H1 (cell line): ENCODE results near the gene ITPR3. TPM values are rescaled to one million over a fixed set of nuclear protein-coding genes. Genes with fewer than 3 reads are reported as not detected.

ENCODE experiments used
- CTCF ChIA-PET: fragments of 300-600 bp; sonication (Branson Sonifier 250); formaldehyde crosslinking; loops from one replicate; lab custom pipeline; 2021; ENCODE audit not compliant: partially characterized antibody; lab: Charles Lee
- POLR2A ChIA-PET: fragments of 300-600 bp; sonication (Branson Sonifier 250); formaldehyde crosslinking; loops from one replicate; lab custom pipeline; 2021; ENCODE audit warnings: inconsistent platforms; ENCODE audit not compliant: partially characterized antibody; lab: Charles Lee
- DNase-seq, 2 experiments: peaks; one replicate each; pipeline versions ENCODE4 v3.0.0 to v3.0.0-alpha.2; 2010 to 2022; ENCODE audit warnings: low spot score in 2 of 2, low read depth in 1 of 2, mixed read lengths in 1 of 2
- FAIRE-seq: peaks from 2 replicates; lab custom pipeline; 2011; peaks lifted over from hg19 to GRCh38; lab: Jason Lieb, UNC
- H2AFZ ChIP-seq: 2 replicates; pipeline ENCODE4 v1.8.1; 2012; ENCODE audit warnings: low read length, inconsistent platforms
- H2AK5ac ChIP-seq: 2 replicates; pipeline ENCODE4 v1.6.1; 2013; ENCODE audit warnings: low read depth, low read length
- H2BK120ac ChIP-seq: replicated peaks from 2 replicates; pipeline ENCODE3; 2013; ENCODE audit warnings: low read depth, low read length, inconsistent platforms
- H2BK12ac ChIP-seq: 2 replicates; pipeline ENCODE4 v1.6.1; 2013; ENCODE audit warnings: low read depth, low read length
- H2BK15ac ChIP-seq: 2 replicates; pipeline ENCODE4 v1.6.1; 2013; ENCODE audit warnings: low read length
- H2BK20ac ChIP-seq: 2 replicates; pipeline ENCODE4 v1.6.1; 2013; ENCODE audit warnings: low read length
- H2BK5ac ChIP-seq: 2 replicates; pipeline ENCODE4 v1.6.1; 2013; ENCODE audit warnings: low read depth, low read length
- H3K14ac ChIP-seq: 2 replicates; pipeline ENCODE4 v1.6.1; 2013; ENCODE audit warnings: inconsistent platforms; ENCODE audit not compliant: insufficient read length
- H3K18ac ChIP-seq: 2 replicates; pipeline ENCODE4 v1.6.1; 2013; ENCODE audit warnings: low read length; ENCODE audit errors: extremely low read depth
- H3K23ac ChIP-seq: 2 replicates; pipeline ENCODE4 v1.6.1; 2013; ENCODE audit warnings: inconsistent platforms; ENCODE audit not compliant: insufficient read length
- H3K23me2 ChIP-seq: 2 replicates; pipeline ENCODE4 v1.6.1; 2013; ENCODE audit warnings: low read depth, low read length
- H3K27ac ChIP-seq: 2 replicates; pipeline ENCODE4 v1.6.1; 2011; ENCODE audit warnings: low read depth, low read length, inconsistent platforms
- H3K27me3 ChIP-seq, 4 experiments: replicated peaks in 1 of 4; 1 replicate in 1 of 4; 2 replicates in 3 of 4; pipeline versions ENCODE4 v1.6.1 to v1.8.1; 2011 to 2013; ENCODE audit warnings: low read length in 3 of 4, mild to moderate bottlenecking in 3 of 4, inconsistent platforms in 2 of 4, mixed read lengths in 2 of 4, moderate library complexity in 1 of 4; ENCODE audit not compliant: control insufficient read depth in 3 of 4, insufficient read depth in 3 of 4; ENCODE audit errors: extremely low read depth in 1 of 4
- H3K36me3 ChIP-seq, 4 experiments: 2 replicates each; pipeline versions ENCODE4 v1.6.1 to v1.8.1; 2011 to 2013; ENCODE audit warnings: mild to moderate bottlenecking in 4 of 4, low read length in 3 of 4, moderate library complexity in 2 of 4, control low read depth in 1 of 4, inconsistent platforms in 1 of 4; ENCODE audit not compliant: insufficient read depth in 4 of 4, control insufficient read depth in 2 of 4
- H3K4ac ChIP-seq: replicated peaks from 2 replicates; pipeline ENCODE3; 2013; ENCODE audit warnings: low read length, low read depth, mixed read lengths, inconsistent platforms; ENCODE audit not compliant: insufficient read length
- H3K4me1 ChIP-seq, 4 experiments: replicated peaks in 1 of 4; 1 replicate in 1 of 4; 2 replicates in 3 of 4; pipeline versions ENCODE4 v1.6.1 to v1.8.1; 2011 to 2013; ENCODE audit warnings: low read length in 3 of 4, inconsistent platforms in 2 of 4, mixed read lengths in 1 of 4; ENCODE audit not compliant: insufficient read depth in 4 of 4, control insufficient read depth in 3 of 4
- H3K4me2 ChIP-seq, 2 experiments: 2 replicates each; pipeline versions ENCODE4 v1.6.1 to v1.8.1; 2011 to 2013; ENCODE audit warnings: low read depth in 2 of 2, low read length in 2 of 2, control low read depth in 1 of 2, inconsistent platforms in 1 of 2, mild to moderate bottlenecking in 1 of 2; ENCODE audit not compliant: insufficient read depth in 1 of 2
- H3K4me3 ChIP-seq, 4 experiments: fragments of 200-600, 300-600 bp in 1 of 4; sonication (generic), shearing (Covaris generic), sonication (Bioruptor Twin) in 1 of 4; 2 replicates each; pipeline versions ENCODE4 v1.5.1 to v1.8.1; 2011 to 2016; ENCODE audit warnings: low read length in 4 of 4, low read depth in 3 of 4, control low read depth in 2 of 4, inconsistent platforms in 2 of 4, mild to moderate bottlenecking in 2 of 4, mixed read lengths in 1 of 4, moderate library complexity in 1 of 4; ENCODE audit not compliant: insufficient read depth in 2 of 4; ENCODE audit errors: extremely low read depth in 1 of 4
- H3K56ac ChIP-seq: replicated peaks from 2 replicates; pipeline ENCODE3; 2013; ENCODE audit warnings: low read depth, mild to moderate bottlenecking, mixed read lengths, low read length, inconsistent platforms; ENCODE audit not compliant: insufficient read length
- H3K79me1 ChIP-seq: 2 replicates; pipeline ENCODE4 v1.6.1; 2013; ENCODE audit warnings: low read depth, low read length, control low read depth
- H3K79me2 ChIP-seq, 2 experiments: 2 replicates each; pipeline versions ENCODE4 v1.6.1 to v1.8.1; 2012 to 2013; ENCODE audit warnings: low read length in 2 of 2, mild to moderate bottlenecking in 2 of 2, inconsistent platforms in 1 of 2; ENCODE audit not compliant: insufficient read depth in 2 of 2, control insufficient read depth in 1 of 2
- H3K9ac ChIP-seq, 4 experiments: replicated peaks in 1 of 4; 1 replicate in 1 of 4; 2 replicates in 3 of 4; pipeline versions ENCODE4 v1.6.1 to v1.8.1; 2011 to 2013; ENCODE audit warnings: low read depth in 3 of 4, low read length in 3 of 4, control low read depth in 2 of 4, mild to moderate bottlenecking in 2 of 4, moderate library complexity in 2 of 4, inconsistent platforms in 1 of 4; ENCODE audit errors: extremely low read depth in 1 of 4
- H3K9me3 ChIP-seq, 2 experiments: 2 replicates each; pipeline versions ENCODE4 v1.6.1 to v1.8.1; 2012 to 2013; ENCODE audit warnings: mild to moderate bottlenecking in 2 of 2, moderate library complexity in 2 of 2, control low read depth in 1 of 2, inconsistent platforms in 1 of 2, low read depth in 1 of 2, low read length in 1 of 2, mixed read lengths in 1 of 2; ENCODE audit not compliant: insufficient read depth in 2 of 2
- H4K20me1 ChIP-seq, 2 experiments: replicated peaks in 1 of 2; 2 replicates each; pipeline versions ENCODE3 to v1.8.1; 2011 to 2013; ENCODE audit warnings: inconsistent platforms in 2 of 2, low read length in 2 of 2, mild to moderate bottlenecking in 1 of 2; ENCODE audit not compliant: insufficient read depth in 2 of 2, control insufficient read depth in 1 of 2
- H4K5ac ChIP-seq: 2 replicates; pipeline ENCODE4 v1.6.1; 2013; ENCODE audit warnings: low read length, low read depth, mixed read lengths, inconsistent platforms; ENCODE audit not compliant: insufficient read length
- H4K8ac ChIP-seq: 2 replicates; pipeline ENCODE4 v1.8.0; 2013; ENCODE audit warnings: mild to moderate bottlenecking, moderate library complexity, low read length, inconsistent platforms; ENCODE audit not compliant: insufficient read depth; ENCODE audit errors: extremely low read depth
- H4K91ac ChIP-seq: replicated peaks from 2 replicates; pipeline ENCODE3; 2013; ENCODE audit warnings: low read length, mixed read lengths, inconsistent platforms; ENCODE audit not compliant: insufficient read length
- BRCA1 ChIP-seq: IDR thresholded peaks from 2 replicates; pipeline ENCODE4 v1.6.1; 2012; ENCODE audit warnings: low read depth, low read length, improper control_type of control experiment
- CHD1 ChIP-seq: IDR thresholded peaks from 2 replicates; pipeline ENCODE4 v1.6.1; 2012; ENCODE audit warnings: low read depth, low read length, improper control_type of control experiment
- CHD2 ChIP-seq: IDR thresholded peaks from 2 replicates; pipeline ENCODE4 v1.6.1; 2012; ENCODE audit warnings: low read length, improper control_type of control experiment
- CREB1 ChIP-seq: IDR thresholded peaks from 2 replicates; pipeline ENCODE4 v1.6.1; 2012; ENCODE audit warnings: inconsistent platforms
- EGR1 ChIP-seq: IDR thresholded peaks from 2 replicates; pipeline ENCODE4 v1.6.1; 2011; ENCODE audit warnings: low read depth, low read length, borderline replicate concordance
- HDAC2 ChIP-seq, 2 experiments: fragments of 300-600 bp in 1 of 2; sonication (generic) in 1 of 2; IDR thresholded peaks; 2 replicates each; pipeline ENCODE4 v1.6.1; 2011 to 2012; ENCODE audit warnings: low read depth in 2 of 2, low read length in 2 of 2, mild to moderate bottlenecking in 2 of 2, moderate library complexity in 2 of 2, borderline replicate concordance in 1 of 2, inconsistent platforms in 1 of 2
- HDAC6 ChIP-seq: IDR thresholded peaks from one replicate; pipeline ENCODE4 v1.7.1; 2012; ENCODE audit warnings: low read depth, mild to moderate bottlenecking, inconsistent platforms, low read length, moderate library complexity
- RFX5 ChIP-seq: IDR thresholded peaks from 2 replicates; pipeline ENCODE4 v1.6.1; 2011; ENCODE audit warnings: low read depth, low read length, improper control_type of control experiment, borderline replicate concordance
- SAP30 ChIP-seq: fragments of 300-600 bp; sonication (generic); IDR thresholded peaks from 2 replicates; pipeline ENCODE4 v1.7.1; 2012; ENCODE audit warnings: low read length, moderate library complexity, mild to moderate bottlenecking, inconsistent platforms; ENCODE audit not compliant: insufficient read depth, insufficient replicate concordance
- SIRT6 ChIP-seq: IDR thresholded peaks from one replicate; pipeline ENCODE4 v1.7.1; 2012; ENCODE audit warnings: low read length, inconsistent platforms
- SUZ12 ChIP-seq: fragments of 200-600 bp; sonication (generic); IDR thresholded peaks from 2 replicates; pipeline ENCODE4 v1.6.1; 2012; ENCODE audit warnings: mild to moderate bottlenecking, inconsistent platforms, low read length, moderate library complexity, mixed read lengths
- whole genome bisulfite sequencing, 2 experiments: shearing (Covaris generic) in 1 of 2; methylation state at CpG; one replicate each; pipeline versions ENCODE4 v1.1.6 to v1.1.7; 2013 to 2015; ENCODE audit warnings: low lambda C conversion rate in 2 of 2, mixed read lengths in 2 of 2, inconsistent platforms in 1 of 2, low coverage in 1 of 2, missing lambda C conversion rate in 1 of 2; ENCODE audit not compliant: insufficient replicate concordance in 2 of 2, insufficient coverage in 1 of 2, insufficient read length in 1 of 2; ENCODE audit errors: extremely low coverage in 1 of 2, missing lambda C conversion rate in 1 of 2; 5-methylcytosine and 5-hydroxymethylcytosine counted together
- polyA plus RNA-seq, 7 experiments: library from polyadenylated mRNA; depleted of rRNA in 3 of 7; stranded (reverse) in 5 of 7; unstranded in 2 of 7; fragments of >200 nt in 5 of 7; fragments of 200-250 nt in 2 of 7; gene quantifications; 1 replicate in 5 of 7; 2 replicates in 1 of 7; 4 replicates in 1 of 7; pipeline versions ENCODE4 v1.2.1 to v1.2.3, GENCODE V29; 2011 to 2013; ENCODE audit warnings: missing spikeins in 2 of 7, mixed read lengths in 2 of 7
- total RNA-seq: library from RNA; stranded (reverse); fragmentation: NEBNext Ultra II Directional; extraction: Animal tissue kit (Norgen Biotek cat#: 25700); gene quantifications from 2 replicates; pipeline ENCODE4 v1.2.1, GENCODE V29; 2021
- TF ChIP-seq, protein P1 (sequence below): IDR thresholded peaks from 2 replicates; pipeline ENCODE4 v1.6.1; 2012; ENCODE audit warnings: inconsistent platforms
- TF ChIP-seq, protein P2 (sequence below): IDR thresholded peaks from 2 replicates; pipeline ENCODE4 v1.6.1; 2011; ENCODE audit warnings: low read depth, mild to moderate bottlenecking, low read length; ENCODE audit not compliant: insufficient read depth

Gene ITPR3
- total and polyA plus RNA-seq, 2 of the 8 experiments (the other 6 are each of a cell fraction or from before 2014, with no cell fraction given) = 29.1 to 45.7 TPM

DNA sequence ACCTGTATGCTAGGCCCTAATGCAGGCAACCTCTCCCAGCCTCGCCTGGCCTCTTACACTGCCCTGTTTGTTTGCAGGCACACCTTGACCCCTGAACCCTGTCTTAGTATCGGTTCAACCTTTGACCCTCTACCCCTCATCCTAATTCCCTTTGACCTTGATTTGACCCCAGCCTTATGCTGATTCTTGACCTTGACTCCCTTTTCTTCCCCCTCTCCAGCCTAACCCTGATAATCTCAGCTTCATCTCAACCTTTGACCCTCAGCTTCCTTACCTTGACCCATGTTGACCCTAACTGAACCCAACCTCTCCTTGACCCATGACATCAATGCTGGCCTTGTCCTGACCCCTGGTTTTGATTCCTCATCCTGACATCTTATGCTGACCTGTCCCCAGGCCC is 56.6 kb downstream of the ITPR3 start:
- H2BK12ac ChIP-seq = no peak overlapping the region
- TF ChIP-seq BRCA1 = no peak
- TF ChIP-seq, protein P1, sequence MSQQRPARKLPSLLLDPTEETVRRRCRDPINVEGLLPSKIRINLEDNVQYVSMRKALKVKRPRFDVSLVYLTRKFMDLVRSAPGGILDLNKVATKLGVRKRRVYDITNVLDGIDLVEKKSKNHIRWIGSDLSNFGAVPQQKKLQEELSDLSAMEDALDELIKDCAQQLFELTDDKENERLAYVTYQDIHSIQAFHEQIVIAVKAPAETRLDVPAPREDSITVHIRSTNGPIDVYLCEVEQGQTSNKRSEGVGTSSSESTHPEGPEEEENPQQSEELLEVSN = no peak
- TF ChIP-seq EGR1 = no peak
- TF ChIP-seq RFX5 = no peak
- no peak for TF ChIP-seq SAP30
- no peak for TF ChIP-seq CHD2
- TF ChIP-seq SIRT6 = no peak
- TF ChIP-seq CREB1 = no peak
- TF ChIP-seq HDAC2 (IDR thresholded peaks at IDR 0.05; ENCODE audit: borderline replicate concordance in 1 of 2, low read depth in 2 of 2, low read length in 2 of 2) = no peak
- TF ChIP-seq SUZ12 = no peak
- TF ChIP-seq CHD1 = no peak
- TF ChIP-seq, protein P2, sequence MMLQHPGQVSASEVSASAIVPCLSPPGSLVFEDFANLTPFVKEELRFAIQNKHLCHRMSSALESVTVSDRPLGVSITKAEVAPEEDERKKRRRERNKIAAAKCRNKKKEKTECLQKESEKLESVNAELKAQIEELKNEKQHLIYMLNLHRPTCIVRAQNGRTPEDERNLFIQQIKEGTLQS = no peak
- TF ChIP-seq HDAC6 = no peak

More for the DNA sequence above, 56.6 kb downstream of the ITPR3 start:
- Histone ChIP-seq H3K18ac (no peak overlapping the region; the same call in 1 of the 2 replicates), H3K27me3 (no peaks in the 10 kb centered on the region), H4K91ac (no peak overlapping the region), H3K4me3 (no peak overlapping the region), H2BK120ac (no peak overlapping the region), H4K20me1 (peaks cover 0 to 12% of the 10 kb centered on the region in 2 experiments), H3K79me1 (no peaks in the 10 kb centered on the region), H2AFZ (no peak overlapping the region), H3K14ac (no peak overlapping the region), H3K9ac (no peak overlapping the region; a peak in 1 of 7 replicates), H3K4me2 (no peak overlapping the region), H3K27ac (0 out of 2 replicates have a peak overlapping the region, but pooled peaks have one; percentile 42), H3K36me3 (peaks cover 7 to 31% (median 27%) of the 10 kb centered on the region in 4 experiments), H3K9me3 (no peaks in the 10 kb centered on the region), H2AK5ac (no peak overlapping the region), H2BK15ac (no peak overlapping the region), H3K4ac (no peak overlapping the region), H3K4me1 (no peaks in the 10 kb centered on the region), H2BK5ac (no peak overlapping the region), H2BK20ac (no peak overlapping the region), H4K8ac (no peak overlapping the region), H3K79me2 (no peaks in the 10 kb centered on the region), H4K5ac (no peak overlapping the region), H3K23me2 (no peaks in the 10 kb centered on the region), H3K56ac (no peak overlapping the region), H3K23ac (no peak overlapping the region)
- POLR2A ChIA-PET = interaction anchor here (1.0 to 1.1 kb wide), 2 partner anchors 9 to 20 kb away, joined by 3 read pairs; no protein-coding TSS in a partner anchor
- WGBS, 2 experiments = 100% methylated on average over 2 of the region's 2 CpGs; no CpG with 5 or more reads in 1 of the 2 experiments
- DNase-seq (no peak), FAIRE-seq (no peak)
- CTCF ChIA-PET = interaction anchor here (0.7 to 1.5 kb wide), 5 partner anchors 11 to 92 kb away, joined by 3 to 7 read pairs (median 3); no protein-coding TSS in a partner anchor
